Body of pancreas (tissue), 4 donors: Measurements from ENCODE around the gene TMEM52.

Experiments used
- POLR2A ChIP-seq, 3 donors: fragments of 450-650 bp; IDR thresholded peaks; one replicate each; pipeline ENCODE4 v1.6.1; 2016; ENCODE audit warnings: antibody characterized with exemption in 3 of 3, mild to moderate bottlenecking in 2 of 3
- TF ChIP-seq, protein P1 (sequence below), 7 experiments: fragments of 450-650 bp in 4 of 7; fragments of 200-600 bp in 3 of 7; sonication (generic) in 3 of 7; IDR thresholded peaks; one replicate each; pipeline ENCODE4 v1.5.1; 2016 to 2019; ENCODE audit warnings: antibody characterized with exemption in 7 of 7

DNA sequence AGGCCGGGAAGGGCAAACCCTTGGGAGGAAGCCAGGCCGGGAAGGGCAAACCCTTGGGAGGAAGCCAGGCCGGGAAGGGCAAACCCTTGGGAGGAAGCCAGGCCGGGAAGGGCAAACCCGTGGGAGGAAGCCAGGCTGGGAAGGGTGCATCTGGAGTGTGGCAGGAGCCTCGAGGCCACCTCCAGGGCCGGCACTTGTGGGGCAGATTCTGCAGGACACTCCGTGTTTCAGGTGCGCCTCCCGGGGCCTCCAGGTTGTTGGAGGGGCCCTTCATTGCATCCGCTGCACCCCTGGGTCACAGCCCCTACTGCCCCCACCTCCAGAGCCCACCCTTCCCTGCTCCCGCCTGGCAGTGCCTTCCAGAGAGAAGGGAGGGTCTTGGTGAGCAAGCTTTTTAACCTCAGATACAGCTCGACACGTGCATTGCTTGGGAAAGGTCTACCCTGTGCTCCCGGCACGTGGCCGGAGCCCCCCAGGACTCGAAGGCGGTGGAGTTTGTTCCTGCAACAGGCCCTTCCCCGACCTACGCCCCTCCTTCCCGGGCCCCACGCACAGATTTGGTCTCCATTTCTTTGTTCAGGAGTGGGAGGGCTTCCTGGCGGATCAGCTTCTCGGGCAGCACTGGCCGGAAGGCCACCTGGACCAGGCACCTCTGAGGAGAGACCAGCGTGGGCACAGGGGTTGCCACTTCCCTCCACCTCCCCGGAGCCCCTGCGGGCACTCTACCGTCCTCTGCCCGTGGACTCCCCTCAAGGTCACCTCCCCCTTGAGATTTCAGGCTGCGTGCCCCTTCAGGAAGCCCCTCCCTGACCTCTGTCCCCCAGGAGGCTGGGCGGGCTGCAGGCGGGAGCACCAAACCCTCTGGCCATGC is 9.4 kb upstream of the TMEM52 start:
- TF ChIP-seq, protein P1, sequence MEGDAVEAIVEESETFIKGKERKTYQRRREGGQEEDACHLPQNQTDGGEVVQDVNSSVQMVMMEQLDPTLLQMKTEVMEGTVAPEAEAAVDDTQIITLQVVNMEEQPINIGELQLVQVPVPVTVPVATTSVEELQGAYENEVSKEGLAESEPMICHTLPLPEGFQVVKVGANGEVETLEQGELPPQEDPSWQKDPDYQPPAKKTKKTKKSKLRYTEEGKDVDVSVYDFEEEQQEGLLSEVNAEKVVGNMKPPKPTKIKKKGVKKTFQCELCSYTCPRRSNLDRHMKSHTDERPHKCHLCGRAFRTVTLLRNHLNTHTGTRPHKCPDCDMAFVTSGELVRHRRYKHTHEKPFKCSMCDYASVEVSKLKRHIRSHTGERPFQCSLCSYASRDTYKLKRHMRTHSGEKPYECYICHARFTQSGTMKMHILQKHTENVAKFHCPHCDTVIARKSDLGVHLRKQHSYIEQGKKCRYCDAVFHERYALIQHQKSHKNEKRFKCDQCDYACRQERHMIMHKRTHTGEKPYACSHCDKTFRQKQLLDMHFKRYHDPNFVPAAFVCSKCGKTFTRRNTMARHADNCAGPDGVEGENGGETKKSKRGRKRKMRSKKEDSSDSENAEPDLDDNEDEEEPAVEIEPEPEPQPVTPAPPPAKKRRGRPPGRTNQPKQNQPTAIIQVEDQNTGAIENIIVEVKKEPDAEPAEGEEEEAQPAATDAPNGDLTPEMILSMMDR (IDR thresholded peaks at IDR 0.05): no peak
- TF ChIP-seq POLR2A (IDR thresholded peaks at IDR 0.05): no peak
